Fibroblast of skin of left quadriceps (primary cell): ENCODE measurements around the gene PHTF2.
A peak's percentile ranks its signal among the peaks of the same experiment; 100 is the strongest.
"Not testable (repeated sequence)": the region's sequence is repeated elsewhere in the genome, so short reads cannot be mapped to it uniquely, and the experiment has no call there.

ENCODE experiments used
- DNase-seq, 2 experiments: peaks; one replicate each; pipeline ENCODE4 v3.0.0-alpha.2; 2013; ENCODE audit warnings: low read depth in 2 of 2

The PHTF2 gene

DNA sequence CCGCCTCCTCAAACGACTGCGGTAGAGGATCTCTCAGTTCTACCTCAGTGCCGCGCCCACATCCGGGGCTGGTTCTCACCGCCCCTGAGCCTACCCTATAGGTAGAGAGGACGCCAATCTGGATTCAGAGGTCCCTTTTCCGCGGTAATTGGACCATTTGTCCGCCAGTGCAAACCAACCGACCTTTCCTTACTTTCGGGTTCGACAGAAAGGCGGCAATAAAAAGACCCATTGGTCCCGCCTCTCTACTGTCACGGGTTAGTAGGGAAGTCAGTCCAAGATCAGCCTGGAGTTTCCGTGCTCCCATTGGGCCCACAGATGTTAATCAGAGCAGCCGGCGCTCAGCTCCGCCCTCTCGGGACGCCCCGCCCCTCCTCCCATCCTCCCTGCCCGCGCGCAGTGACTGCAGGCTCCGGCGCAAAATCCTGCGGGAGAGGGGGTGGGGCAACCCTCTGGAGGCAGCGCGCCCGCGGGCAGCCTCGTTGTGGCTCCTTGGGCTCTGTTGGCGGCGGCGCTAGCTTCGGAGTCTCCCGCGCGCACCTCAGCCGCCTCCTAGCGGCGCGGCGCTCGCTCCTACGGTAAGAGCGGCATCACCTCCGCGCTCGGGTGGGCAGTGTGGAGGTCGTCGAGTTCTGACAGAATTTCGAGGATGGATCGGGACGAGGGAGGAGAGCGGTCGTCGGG, at the start of gene PHTF2, which contains the start of gene TMEM60:
TSS of gene PHTF2 (plus strand) at position 380 of the 684 bp plus-strand sequence.
TSS of gene TMEM60 (minus strand) at position 41 of the 684 bp plus-strand sequence. CDS start 4,061 bp downstream, outside the sequence.
- peak; percentile 100 for DNase-seq

DNA sequence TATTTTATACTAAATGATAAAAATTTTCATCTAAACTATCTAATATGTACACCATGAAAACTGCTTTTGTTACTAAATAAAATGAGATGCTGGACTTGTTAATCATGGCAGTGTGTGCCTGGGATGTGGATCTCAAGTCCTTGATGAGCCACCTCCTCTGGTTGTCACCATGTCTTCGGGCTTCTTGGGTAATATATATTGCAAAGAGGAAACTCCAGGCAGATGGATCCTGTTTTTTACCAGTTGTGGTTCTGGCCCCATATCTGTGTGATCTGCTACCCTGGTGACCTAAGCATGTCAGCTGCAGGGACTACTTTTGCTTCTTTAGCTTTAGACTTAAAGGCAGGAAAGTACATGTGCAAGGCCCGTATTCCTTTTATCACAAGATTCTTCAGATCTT, 46.6 kb upstream of the PHTF2 start:
- DNase-seq, result no peak

DNA sequence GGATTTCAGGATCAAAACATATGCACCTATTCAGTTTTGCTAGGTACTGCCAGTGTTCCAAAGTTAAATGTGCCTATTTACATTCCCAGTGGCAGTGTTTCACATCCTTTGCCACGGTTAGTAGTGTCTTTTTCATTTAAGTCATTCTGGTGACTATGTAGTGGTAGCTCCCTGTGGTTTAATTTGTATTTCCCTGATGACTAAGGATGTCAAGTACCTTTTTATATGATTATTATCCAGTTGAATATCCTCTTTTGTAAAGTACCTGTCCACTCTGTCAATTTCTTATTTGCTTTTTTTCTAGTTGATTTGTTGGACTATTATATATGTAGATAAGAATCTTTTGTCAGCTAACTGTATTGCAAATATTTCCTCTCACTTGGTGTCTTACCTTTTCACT, 45.4 kb upstream of the PHTF2 start:
- DNase-seq, result no peak

- no peak for DNase-seq
These were observed 41.0 kb upstream of the PHTF2 start for GRCh38 chr7:77757589-77757988.

- DNase-seq, result peak; percentile 29 to 46
These were observed 39.2 kb upstream of the PHTF2 start for GRCh38 chr7:77759294-77759889.

DNA sequence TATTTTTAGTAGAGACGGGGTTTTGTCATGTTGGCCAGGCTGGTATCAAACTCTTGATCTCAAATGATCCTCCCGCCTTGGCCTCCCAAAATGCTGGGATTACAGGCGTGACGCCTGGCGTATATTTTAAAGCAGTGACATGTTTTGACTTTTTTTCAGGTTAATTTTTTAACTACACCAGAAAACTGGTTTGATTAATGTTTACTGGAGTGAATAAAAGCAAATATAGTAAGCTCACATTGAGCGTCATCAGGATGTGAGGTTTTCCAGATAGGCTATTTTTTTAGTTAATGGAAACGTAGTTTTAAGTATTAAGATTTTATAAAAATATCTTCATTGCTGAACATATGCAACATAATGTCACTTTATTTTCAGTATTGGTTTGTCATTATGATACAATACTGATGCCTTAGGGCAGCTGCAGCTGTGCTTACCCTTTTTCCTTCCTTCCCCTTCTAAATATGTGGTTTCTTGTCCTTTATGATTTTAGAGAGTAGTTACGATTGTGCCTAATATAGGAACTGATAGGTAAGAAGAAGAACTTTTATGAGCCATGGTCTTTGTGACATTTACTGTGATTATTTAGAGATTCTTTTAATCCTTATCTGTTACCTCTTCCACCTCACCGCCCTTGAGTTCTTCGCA, 37.6 kb upstream of the PHTF2 start:
- no peak for DNase-seq

GRCh38 chr7:77765481-77765880, 33.1 kb upstream of the PHTF2 start:
- DNase-seq, result no peak

DNA sequence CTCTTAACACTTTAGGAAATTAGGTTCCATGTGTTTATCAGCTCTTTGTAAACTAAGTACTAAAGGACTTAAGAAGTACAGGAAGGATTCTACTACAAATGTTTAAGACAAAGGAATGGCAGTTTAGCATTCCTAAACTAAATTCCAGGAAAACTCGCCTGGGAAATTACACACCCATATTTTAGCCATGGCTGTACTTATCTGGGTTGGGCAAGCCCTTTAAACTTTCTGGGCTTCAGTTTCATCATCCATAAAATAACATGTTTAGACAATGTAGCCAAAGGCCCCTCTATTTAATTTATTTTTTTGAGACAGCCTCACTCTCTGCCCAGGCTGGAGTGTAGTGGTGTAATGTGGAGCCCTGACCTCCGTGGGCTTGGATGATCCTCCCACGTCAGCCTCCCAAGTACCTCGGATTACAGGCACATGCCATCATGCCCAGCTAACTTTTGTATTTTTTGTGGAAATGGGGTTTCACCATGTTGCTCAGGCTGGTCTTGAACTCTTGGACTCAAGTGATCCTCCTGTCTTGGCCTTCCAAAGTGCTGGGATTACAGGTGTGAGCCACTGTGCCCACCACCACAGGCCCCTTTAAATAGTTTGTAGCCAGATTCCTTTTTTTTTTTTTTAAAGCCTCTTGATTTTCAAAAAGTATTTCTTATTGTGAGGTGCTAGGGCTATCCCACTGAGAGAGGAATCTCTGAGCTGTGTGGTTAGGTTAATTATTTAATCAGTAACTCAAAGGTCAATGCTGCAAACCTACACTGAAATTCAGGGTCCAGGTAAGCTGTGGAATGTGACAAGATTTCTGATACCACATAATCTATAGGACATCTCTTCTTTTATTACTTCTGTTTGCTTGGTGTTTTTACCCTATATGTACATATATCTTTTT, 32.4 kb upstream of the PHTF2 start:
- peak; percentile 5 to 21 for DNase-seq

- DNase-seq, result no peak
These were observed 31.6 kb upstream of the PHTF2 start for GRCh38 chr7:77766801-77767605.

DNA sequence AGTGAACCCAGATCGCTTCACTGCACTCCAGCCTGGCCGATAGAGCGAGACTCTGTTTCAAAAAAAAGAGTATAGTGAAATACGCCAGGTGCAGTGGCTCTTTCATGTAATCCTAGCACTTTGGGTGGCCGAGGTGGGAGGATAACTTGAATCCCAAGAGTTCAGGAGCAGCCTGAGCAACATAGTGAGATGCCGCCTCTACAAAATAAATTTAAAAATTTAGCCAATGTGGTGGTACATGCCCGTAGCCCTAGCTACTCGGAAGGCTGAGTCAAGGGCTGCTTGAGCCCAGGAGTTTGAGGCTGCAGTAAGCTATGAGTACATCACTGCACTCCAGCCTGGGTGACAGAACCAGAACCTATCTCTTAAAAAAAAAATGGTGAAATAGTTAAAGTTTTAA, 28.3 kb upstream of the PHTF2 start:
- no peak for DNase-seq

- DNase-seq, result no peak
These were observed 26.7 kb upstream of the PHTF2 start for GRCh38 chr7:77771901-77772300.

DNA sequence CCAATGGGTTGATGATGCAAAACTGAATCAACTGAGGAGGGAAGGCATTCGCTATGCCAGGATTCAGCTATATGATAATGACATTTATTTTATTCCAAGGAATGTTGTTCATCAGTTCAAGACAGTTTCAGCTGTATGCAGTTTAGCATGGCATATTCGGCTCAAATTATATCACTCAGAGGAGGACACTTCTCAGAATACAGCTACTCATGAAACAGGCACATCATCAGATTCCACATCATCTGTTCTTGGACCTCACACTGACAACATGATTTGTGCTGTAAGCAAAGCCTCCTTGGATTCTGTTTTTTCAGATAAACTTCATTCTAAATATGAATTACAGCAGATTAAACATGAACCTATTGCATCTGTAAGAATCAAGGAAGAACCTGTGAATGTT, 20.0 kb upstream of the PHTF2 start:
- no peak for DNase-seq

DNA sequence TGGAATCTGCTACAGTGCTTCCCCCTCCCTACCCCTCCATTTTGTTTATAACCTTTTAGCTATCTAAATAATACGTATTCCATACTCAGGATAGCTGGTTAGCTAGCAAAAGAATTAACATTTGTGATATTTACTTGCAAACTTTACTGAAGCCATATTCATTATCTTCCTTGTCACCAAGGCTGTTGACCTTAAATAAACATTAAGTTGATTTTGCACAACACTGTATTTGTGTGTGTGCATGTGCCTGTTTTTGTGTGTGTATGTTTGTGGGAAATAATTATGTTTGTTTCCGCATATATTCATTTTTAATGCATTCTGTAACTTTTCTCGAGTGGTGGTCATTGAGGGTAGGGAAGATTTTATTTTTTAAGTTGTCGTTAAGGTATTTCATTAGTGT, 16.2 kb upstream of the PHTF2 start:
- no peak for DNase-seq

DNA sequence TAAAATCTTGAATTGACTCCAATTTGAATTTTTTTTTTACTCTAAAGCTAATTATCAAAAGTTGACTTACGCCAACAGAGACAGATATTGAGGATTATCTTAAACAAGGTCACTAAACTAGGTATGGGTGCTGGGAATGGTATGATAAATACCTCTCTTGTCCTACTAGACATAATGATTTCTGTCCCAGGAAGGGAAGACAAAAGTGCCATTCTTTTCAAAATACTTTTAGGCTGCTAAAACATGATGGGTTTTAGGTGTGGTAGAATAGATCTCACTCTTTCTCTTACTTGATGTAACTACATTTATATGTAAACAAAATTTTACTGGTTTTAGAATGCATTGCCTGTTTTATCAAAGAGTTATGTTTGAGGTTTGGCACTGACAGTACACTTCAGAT, 15.5 kb upstream of the PHTF2 start:
- no peak for DNase-seq

- no peak for DNase-seq
These were observed 15.0 kb upstream of the PHTF2 start for GRCh38 chr7:77783545-77783944.

DNA sequence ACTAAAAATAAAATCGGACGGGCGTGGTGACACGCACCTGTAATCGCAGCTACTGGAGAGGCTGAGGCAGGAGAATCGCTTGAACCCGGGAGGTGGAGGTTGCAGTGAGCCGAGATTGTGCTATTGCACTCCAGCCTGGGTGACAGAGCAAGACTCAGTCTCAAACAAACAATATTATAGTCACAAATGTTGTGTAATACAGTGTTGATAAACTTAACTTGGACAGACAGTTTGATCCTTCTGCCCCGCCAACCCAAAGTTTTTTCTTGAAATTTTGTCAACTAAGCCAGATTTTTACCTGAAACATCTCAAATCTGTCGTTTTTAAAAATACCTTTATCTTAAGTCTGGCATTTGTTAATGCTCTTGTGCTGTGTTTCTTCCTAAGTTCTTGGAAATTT, 14.1 kb upstream of the PHTF2 start:
- DNase-seq, result not testable (repeated sequence)

DNA sequence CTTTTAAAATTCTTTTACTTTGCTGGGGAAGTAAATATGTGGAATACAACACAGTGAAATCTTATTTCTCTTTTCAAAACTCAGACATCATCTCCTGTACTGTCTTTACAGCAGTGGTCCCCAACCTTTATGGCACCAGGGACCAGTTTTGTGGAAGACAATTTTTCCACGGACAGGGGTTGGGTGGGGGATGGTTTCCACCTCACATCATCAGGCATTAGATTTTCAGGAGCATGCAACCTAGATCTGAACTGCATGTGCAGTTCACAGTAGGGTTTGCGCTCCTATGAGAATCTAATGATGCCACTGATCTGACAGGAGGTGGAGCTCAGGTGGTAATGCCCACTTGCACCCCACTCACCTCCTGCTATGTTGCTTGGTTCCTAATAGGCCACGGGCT, 12.6 kb upstream of the PHTF2 start:
- DNase-seq, result no peak

DNA sequence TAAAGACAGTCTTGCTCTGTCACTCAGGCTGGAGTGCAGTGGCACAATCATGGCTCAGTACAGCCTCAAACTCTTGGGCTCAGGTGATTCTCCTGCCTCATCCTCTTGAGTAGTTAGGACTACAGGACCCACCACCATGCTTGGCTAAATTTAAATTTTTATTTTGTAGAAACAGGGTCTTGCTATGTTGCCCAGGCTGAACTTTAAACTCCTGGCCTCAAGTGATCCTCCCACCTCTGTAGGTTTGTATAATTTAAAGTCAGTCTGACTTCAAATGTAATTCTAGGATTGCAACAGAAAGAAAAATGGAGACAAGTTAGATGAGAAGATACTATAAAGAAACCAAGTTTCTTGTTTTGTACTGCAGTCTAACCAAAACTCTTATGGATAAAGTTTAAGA, 11.8 kb upstream of the PHTF2 start:
- DNase-seq, result no peak

- no peak for DNase-seq
These were observed 10.2 kb upstream of the PHTF2 start for GRCh38 chr7:77788327-77788902.

GRCh38 chr7:77791336-77791735, 7.2 kb upstream of the PHTF2 start:
- no peak for DNase-seq

DNA sequence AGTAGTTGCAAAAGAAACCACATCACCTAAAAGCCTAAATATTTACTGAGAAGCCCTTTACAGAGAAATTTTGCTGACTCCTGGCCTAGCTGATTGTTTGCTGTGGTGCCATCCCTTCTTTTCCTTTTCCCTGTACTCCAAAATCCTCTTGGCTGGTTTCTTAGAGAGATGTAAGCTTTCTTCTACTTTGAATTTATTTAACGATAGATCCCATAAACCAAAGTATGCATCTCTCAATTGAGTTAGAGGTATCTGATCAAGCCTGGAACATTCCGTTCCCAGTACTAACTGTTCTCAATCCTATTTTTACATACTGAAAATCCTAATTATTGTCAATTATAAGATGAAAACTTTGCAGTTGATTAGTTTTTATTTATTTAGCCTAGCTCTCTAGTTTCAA, 6.6 kb upstream of the PHTF2 start:
- DNase-seq, result no peak
